HepG2 (cell line): ENCODE measurements around the gene GZF1. TPM values are rescaled to one million over a fixed set of nuclear protein-coding genes. Genes with fewer than 3 reads are reported as not detected.

Experiments used
- ATAC-seq: fragments of 200-7000 bp; cut with Tn5 transposase; 3 replicates; pipeline ENCODE4 v1.9.1; 2020; ENCODE audit warnings: mild to moderate bottlenecking, moderate library complexity
- BruUV-seq: library from RNA; stranded (reverse); fragments of 400-500 nt; replicated peaks from 2 replicates; lab custom pipeline; 2021; lab: Mats Ljungman, UMichigan
- CTCF ChIA-PET: fragments of 300-600 bp; formaldehyde crosslinking; extraction: SDS; loops from one replicate; lab custom pipeline; 2021; ENCODE audit warnings: low total read pairs, inconsistent platforms, low intra/inter-chr PET ratio; lab: Yijun Ruan, JAX
- POLR2A ChIA-PET: fragments of 350-600 bp; sonication (Branson Sonifier 250); formaldehyde crosslinking; loops from one replicate; lab custom pipeline; 2020; ENCODE audit warnings: antibody characterized with exemption, inconsistent platforms; lab: Yijun Ruan, JAX
- DNase-seq: peaks from one replicate; pipeline ENCODE4 v3.0.0-alpha.2; 2015; ENCODE audit warnings: low spot score
- FAIRE-seq: peaks from 3 replicates; lab custom pipeline; 2011; peaks lifted over from hg19 to GRCh38; lab: Jason Lieb, UNC
- H2AFZ ChIP-seq: one replicate; pipeline ENCODE4 v1.6.1; 2011; ENCODE audit warnings: low read length, inconsistent platforms
- H3K27ac ChIP-seq: fragments of 300-600 bp; 3 replicates; pipeline ENCODE4 v1.8.0; 2011; ENCODE audit warnings: mixed run types, mild to moderate bottlenecking, mixed read lengths, low read length, inconsistent platforms; ENCODE audit not compliant: insufficient read depth; ENCODE audit errors: extremely low read length
- H3K27me3 ChIP-seq, 2 experiments: fragments of 200-600 bp in 1 of 2; 2 replicates in 1 of 2; 3 replicates in 1 of 2; pipeline versions ENCODE4 v1.6.0 to v1.8.0; 2011; ENCODE audit warnings: low read length in 2 of 2, mild to moderate bottlenecking in 2 of 2, moderate library complexity in 2 of 2, inconsistent platforms in 1 of 2; ENCODE audit not compliant: insufficient read depth in 2 of 2, control insufficient read depth in 1 of 2
- H3K36me3 ChIP-seq, 2 experiments: fragments of 200-600 bp in 1 of 2; replicated peaks in 1 of 2; 2 replicates in 1 of 2; 3 replicates in 1 of 2; pipeline versions ENCODE4 v1.5.1 to v1.8.0; 2011; ENCODE audit warnings: low read length in 2 of 2, inconsistent platforms in 1 of 2; ENCODE audit not compliant: insufficient read depth in 2 of 2, control insufficient read depth in 1 of 2
- H3K4me1 ChIP-seq: 2 replicates; pipeline ENCODE4 v1.5.1; 2012; ENCODE audit warnings: low read length, inconsistent platforms; ENCODE audit not compliant: insufficient read depth
- H3K4me2 ChIP-seq: 2 replicates; pipeline ENCODE4 v1.6.0; 2011; ENCODE audit warnings: low read depth, low read length, inconsistent platforms
- H3K4me3 ChIP-seq, 3 experiments: fragments of 200-600 bp in 1 of 3; sonication (generic), shearing (Covaris generic) in 1 of 3; replicated peaks in 1 of 3; 2 replicates each; pipeline ENCODE4 v1.5.1; 2011 to 2016; ENCODE audit warnings: low read length in 3 of 3, inconsistent platforms in 2 of 3, low read depth in 2 of 3, mild to moderate bottlenecking in 2 of 3, control low read depth in 1 of 3, mixed read lengths in 1 of 3; ENCODE audit not compliant: insufficient read depth in 1 of 3
- H3K79me2 ChIP-seq: one replicate; pipeline ENCODE4 v1.6.1; 2011; ENCODE audit warnings: low read length, inconsistent platforms; ENCODE audit not compliant: insufficient read depth
- H3K9ac ChIP-seq: 2 replicates; pipeline ENCODE4 v1.6.0; 2011; ENCODE audit warnings: mild to moderate bottlenecking, low read depth, low read length, inconsistent platforms; ENCODE audit not compliant: insufficient read depth
- H3K9me3 ChIP-seq: 2 replicates; pipeline ENCODE4 v1.5.1; 2012; ENCODE audit warnings: mild to moderate bottlenecking, low read length
- H4K20me1 ChIP-seq: 2 replicates; pipeline ENCODE4 v1.6.0; 2011; ENCODE audit warnings: inconsistent platforms, mild to moderate bottlenecking, low read length, moderate library complexity; ENCODE audit not compliant: insufficient read depth
- GABPB1 ChIP-seq: IDR thresholded peaks from 2 replicates; pipeline ENCODE4 v1.6.1; 2016; ENCODE audit warnings: mild to moderate bottlenecking, missing genetic modification reagents, moderate library complexity, missing compliant biosample characterization
- MAFF ChIP-seq: IDR thresholded peaks from 2 replicates; pipeline ENCODE4 v1.6.1; 2011; ENCODE audit warnings: low read depth, low read length, improper control_type of control experiment
- NCOA1 ChIP-seq: sonication (generic); formaldehyde crosslinking; IDR thresholded peaks from 2 replicates; pipeline ENCODE4 v1.9.0; 2021; ENCODE audit warnings: missing genetic modification reagents
- ZFP36L1 ChIP-seq: sonication (generic); formaldehyde crosslinking; IDR thresholded peaks from 2 replicates; pipeline ENCODE4 v1.8.0; 2022; ENCODE audit warnings: mild to moderate bottlenecking, missing genetic modification reagents, moderate library complexity
- ZNF33A ChIP-seq: sonication (generic); formaldehyde crosslinking; IDR thresholded peaks from 2 replicates; pipeline ENCODE4 v1.5.1; 2020; ENCODE audit warnings: missing genetic modification reagents, mild to moderate bottlenecking, moderate library complexity, borderline replicate concordance
- ZNF496 ChIP-seq: sonication (generic); formaldehyde crosslinking; IDR thresholded peaks from 2 replicates; pipeline ENCODE4 v1.8.1; 2023; ENCODE audit warnings: mild to moderate bottlenecking, moderate library complexity, missing genetic modification reagents; ENCODE audit not compliant: insufficient replicate concordance
- ZNF501 ChIP-seq: sonication (generic); formaldehyde crosslinking; IDR thresholded peaks from 2 replicates; pipeline ENCODE4 v1.5.1; 2020; ENCODE audit warnings: mild to moderate bottlenecking, moderate library complexity, missing genetic modification reagents
- ZSCAN21 ChIP-seq: sonication (generic); formaldehyde crosslinking; IDR thresholded peaks from 2 replicates; pipeline ENCODE4 v1.8.0; 2022; ENCODE audit warnings: mild to moderate bottlenecking, missing genetic modification reagents, moderate library complexity, borderline replicate concordance
- WGBS: methylation state at CpG from one replicate; pipeline ENCODE4 v1.1.6; 2017; ENCODE audit warnings: low lambda C conversion rate; 5-methylcytosine and 5-hydroxymethylcytosine counted together
- in situ Hi-C: cut with HindIII; loops from 2 replicates; pipeline ENCODE4 v1.10.0; 2017; ENCODE audit warnings: low pct_unique_long_range_greater_than_20kb; ENCODE audit not compliant: extremely low pct_ligation_motif_present
- intact Hi-C: fragments of 100-400 bp; cut with micrococcal nuclease; formaldehyde crosslinking; loops from one replicate; pipeline ENCODE4 v1.10.0; 2022; ENCODE audit not compliant: unreplicated experiment
- polyA plus RNA-seq, 8 experiments: library from polyadenylated mRNA; depleted of rRNA in 3 of 8; stranded (reverse) in 7 of 8; unstranded in 1 of 8; fragments of >200 nt; fragmentation: Illumina TruSeq in 4 of 8; extraction: Trizol in 4 of 8; gene quantifications; 2 replicates each; pipeline versions ENCODE4 v1.2.1 to v1.2.3, GENCODE V29; 2011 to 2016; ENCODE audit warnings: low read depth in 4 of 8, missing spikeins in 1 of 8, mixed read lengths in 1 of 8; ENCODE audit not compliant: insufficient read depth in 1 of 8
- total RNA-seq, 5 experiments: library from RNA; depleted of rRNA; stranded (reverse); fragments of >200 nt; fragmentation: Illumina TruSeq; extraction: Trizol; gene quantifications; 2 replicates each; pipeline ENCODE4 v1.2.3, GENCODE V29; 2016; ENCODE audit warnings: low read depth in 1 of 5
- TF ChIP-seq, protein P1 (sequence below): sonication (generic); formaldehyde crosslinking; IDR thresholded peaks from 2 replicates; pipeline ENCODE4 v1.4.0; 2020; ENCODE audit warnings: missing genetic modification reagents
- TF ChIP-seq, protein P2 (sequence below): sonication (generic); formaldehyde crosslinking; IDR thresholded peaks from 2 replicates; pipeline ENCODE4 v1.8.0; 2022; ENCODE audit warnings: mild to moderate bottlenecking, missing genetic modification reagents

Gene GZF1
- total and polyA plus RNA-seq, 2 of the 13 experiments (the other 11 are each of a cell fraction or from before 2014, with no cell fraction given): 16.9 to 26.0 TPM

DNA sequence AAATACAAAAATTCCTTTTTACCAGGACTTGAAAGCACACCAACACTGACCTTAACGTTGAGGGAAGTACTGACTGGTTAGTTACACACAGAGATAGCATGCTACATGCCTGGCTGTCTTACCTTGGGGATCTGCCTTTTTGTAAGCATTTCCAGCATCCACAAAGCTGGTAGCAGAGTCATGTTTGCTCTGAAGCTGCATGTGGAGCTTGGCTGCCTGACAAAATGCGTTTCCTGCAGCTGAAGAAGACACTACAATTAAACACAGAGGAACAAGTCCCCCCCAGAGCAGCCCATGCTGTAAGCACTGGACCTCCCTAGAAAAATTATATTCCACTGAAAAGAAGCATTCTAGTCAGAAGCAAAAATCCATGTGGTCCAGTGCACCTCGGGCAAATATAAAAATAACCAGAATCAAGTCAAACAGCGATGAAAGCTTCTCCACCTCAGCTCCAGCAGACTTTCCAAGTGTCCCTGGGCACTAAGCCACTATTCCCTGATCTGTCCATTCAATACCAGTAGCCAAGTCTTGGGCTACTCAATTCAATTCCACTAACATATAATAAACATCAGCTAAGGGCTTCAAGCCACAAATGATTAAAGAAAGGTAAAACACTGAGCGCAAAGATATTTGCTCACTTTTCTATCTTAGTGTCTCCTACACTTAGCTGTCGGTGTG, 35.1 kb downstream of the GZF1 start:
- TF ChIP-seq ZFP36L1: no peak
- ChIA-PET CTCF (no interaction called here), POLR2A (interaction anchor here (0.9 kb wide), 1 partner anchor 39 kb away, joined by 3 read pairs; no protein-coding TSS in a partner anchor)
- no peaks in the 10 kb centered on the region for H3K27me3 ChIP-seq
- WGBS: 90% methylated on average over 6 of the region's 6 CpGs
- H3K79me2 ChIP-seq: peaks cover 2% of the 10 kb centered on the region
- FAIRE-seq: no peak
- H3K27ac ChIP-seq: no peak overlapping the region
- H3K9ac ChIP-seq: no peak overlapping the region
- no peak for ATAC-seq
- intact Hi-C loops (no loop called here), in situ Hi-C loops (no loop called here)
- no peak overlapping the region for H3K4me3 ChIP-seq
- DNase-seq: no peak
- no peak overlapping the region for H3K4me2 ChIP-seq
- H4K20me1 ChIP-seq: no peaks in the 10 kb centered on the region
- no TSS peak for BruUV-seq
- H2AFZ ChIP-seq: no peak overlapping the region
- H3K4me1 ChIP-seq: no peaks in the 10 kb centered on the region
- H3K36me3 ChIP-seq: peaks cover 30 to 67% of the 10 kb centered on the region in 2 experiments
- no peaks in the 10 kb centered on the region for H3K9me3 ChIP-seq

DNA sequence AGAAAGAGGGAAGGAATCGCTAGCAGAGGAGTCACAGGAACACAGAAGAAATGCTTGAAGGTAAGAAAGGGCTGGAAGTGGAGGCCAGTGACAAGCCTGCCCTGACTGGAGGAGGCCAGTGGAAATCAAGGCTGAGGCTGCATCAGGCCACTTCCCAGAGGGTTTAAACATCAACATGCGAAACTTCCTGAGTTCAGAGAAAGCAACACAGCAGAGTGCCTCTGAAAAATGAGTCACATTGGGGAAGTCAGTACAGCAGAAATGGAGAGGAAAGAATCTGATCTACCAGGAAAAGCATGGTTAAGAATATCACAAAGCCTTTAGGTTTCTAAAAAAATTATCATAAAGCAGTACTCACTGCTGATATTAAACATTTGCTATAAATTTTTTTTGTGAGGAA, 36.0 kb downstream of the GZF1 start:
- peaks cover 6% of the 10 kb centered on the region for H3K79me2 ChIP-seq
- WGBS: 98% methylated on average over 2 of the region's 2 CpGs
- no peak for DNase-seq
- intact Hi-C loops: no loop called here
- in situ Hi-C loops: no loop called here
- BruUV-seq: no TSS peak
- no peaks in the 10 kb centered on the region for H3K9me3 ChIP-seq
- ChIA-PET POLR2A (no interaction called here), CTCF (no interaction called here)
- H4K20me1 ChIP-seq: no peaks in the 10 kb centered on the region
- no peak overlapping the region for H3K27ac ChIP-seq
- H3K4me3 ChIP-seq: no peak overlapping the region
- FAIRE-seq: no peak
- peaks cover 29 to 69% of the 10 kb centered on the region in 2 experiments for H3K36me3 ChIP-seq
- H3K4me1 ChIP-seq: no peaks in the 10 kb centered on the region
- no peak overlapping the region for H2AFZ ChIP-seq
- H3K27me3 ChIP-seq: no peaks in the 10 kb centered on the region
- ATAC-seq: no peak
- H3K9ac ChIP-seq: no peak overlapping the region
- no peak overlapping the region for H3K4me2 ChIP-seq
- TF ChIP-seq, protein P1, sequence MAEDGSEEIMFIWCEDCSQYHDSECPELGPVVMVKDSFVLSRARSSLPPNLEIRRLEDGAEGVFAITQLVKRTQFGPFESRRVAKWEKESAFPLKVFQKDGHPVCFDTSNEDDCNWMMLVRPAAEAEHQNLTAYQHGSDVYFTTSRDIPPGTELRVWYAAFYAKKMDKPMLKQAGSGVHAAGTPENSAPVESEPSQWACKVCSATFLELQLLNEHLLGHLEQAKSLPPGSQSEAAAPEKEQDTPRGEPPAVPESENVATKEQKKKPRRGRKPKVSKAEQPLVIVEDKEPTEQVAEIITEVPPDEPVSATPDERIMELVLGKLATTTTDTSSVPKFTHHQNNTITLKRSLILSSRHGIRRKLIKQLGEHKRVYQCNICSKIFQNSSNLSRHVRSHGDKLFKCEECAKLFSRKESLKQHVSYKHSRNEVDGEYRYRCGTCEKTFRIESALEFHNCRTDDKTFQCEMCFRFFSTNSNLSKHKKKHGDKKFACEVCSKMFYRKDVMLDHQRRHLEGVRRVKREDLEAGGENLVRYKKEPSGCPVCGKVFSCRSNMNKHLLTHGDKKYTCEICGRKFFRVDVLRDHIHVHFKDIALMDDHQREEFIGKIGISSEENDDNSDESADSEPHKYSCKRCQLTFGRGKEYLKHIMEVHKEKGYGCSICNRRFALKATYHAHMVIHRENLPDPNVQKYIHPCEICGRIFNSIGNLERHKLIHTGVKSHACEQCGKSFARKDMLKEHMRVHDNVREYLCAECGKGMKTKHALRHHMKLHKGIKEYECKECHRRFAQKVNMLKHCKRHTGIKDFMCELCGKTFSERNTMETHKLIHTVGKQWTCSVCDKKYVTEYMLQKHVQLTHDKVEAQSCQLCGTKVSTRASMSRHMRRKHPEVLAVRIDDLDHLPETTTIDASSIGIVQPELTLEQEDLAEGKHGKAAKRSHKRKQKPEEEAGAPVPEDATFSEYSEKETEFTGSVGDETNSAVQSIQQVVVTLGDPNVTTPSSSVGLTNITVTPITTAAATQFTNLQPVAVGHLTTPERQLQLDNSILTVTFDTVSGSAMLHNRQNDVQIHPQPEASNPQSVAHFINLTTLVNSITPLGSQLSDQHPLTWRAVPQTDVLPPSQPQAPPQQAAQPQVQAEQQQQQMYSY (CRISPR knock-in tag): no peak
- TF ChIP-seq NCOA1 (CRISPR knock-in tag) (no peak), ZNF496 (CRISPR knock-in tag) (no peak), MAFF (no peak), ZSCAN21 (no peak), ZNF33A (CRISPR knock-in tag) (no peak), GABPB1 (CRISPR knock-in tag) (no peak), ZNF501 (no peak)
- TF ChIP-seq, protein P2, sequence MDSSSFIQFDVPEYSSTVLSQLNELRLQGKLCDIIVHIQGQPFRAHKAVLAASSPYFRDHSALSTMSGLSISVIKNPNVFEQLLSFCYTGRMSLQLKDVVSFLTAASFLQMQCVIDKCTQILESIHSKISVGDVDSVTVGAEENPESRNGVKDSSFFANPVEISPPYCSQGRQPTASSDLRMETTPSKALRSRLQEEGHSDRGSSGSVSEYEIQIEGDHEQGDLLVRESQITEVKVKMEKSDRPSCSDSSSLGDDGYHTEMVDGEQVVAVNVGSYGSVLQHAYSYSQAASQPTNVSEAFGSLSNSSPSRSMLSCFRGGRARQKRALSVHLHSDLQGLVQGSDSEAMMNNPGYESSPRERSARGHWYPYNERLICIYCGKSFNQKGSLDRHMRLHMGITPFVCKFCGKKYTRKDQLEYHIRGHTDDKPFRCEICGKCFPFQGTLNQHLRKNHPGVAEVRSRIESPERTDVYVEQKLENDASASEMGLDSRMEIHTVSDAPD (CRISPR knock-in tag): no peak
